Activated CD4-positive, alpha-beta T cell treated with anti-CD3 and anti-CD28 coated beads, Interleukin-10, Interleukin-2, amounts not matched to agents 100 ng/mL and 50 ng/mL, durations not matched to agents 16 hours and 8 hours (primary cell): ENCODE data around the gene GSS.

ENCODE experiments used
- DNase-seq: peaks from one replicate; pipeline ENCODE4 v3.0.0-alpha.2; 2020

The GSS gene

DNA sequence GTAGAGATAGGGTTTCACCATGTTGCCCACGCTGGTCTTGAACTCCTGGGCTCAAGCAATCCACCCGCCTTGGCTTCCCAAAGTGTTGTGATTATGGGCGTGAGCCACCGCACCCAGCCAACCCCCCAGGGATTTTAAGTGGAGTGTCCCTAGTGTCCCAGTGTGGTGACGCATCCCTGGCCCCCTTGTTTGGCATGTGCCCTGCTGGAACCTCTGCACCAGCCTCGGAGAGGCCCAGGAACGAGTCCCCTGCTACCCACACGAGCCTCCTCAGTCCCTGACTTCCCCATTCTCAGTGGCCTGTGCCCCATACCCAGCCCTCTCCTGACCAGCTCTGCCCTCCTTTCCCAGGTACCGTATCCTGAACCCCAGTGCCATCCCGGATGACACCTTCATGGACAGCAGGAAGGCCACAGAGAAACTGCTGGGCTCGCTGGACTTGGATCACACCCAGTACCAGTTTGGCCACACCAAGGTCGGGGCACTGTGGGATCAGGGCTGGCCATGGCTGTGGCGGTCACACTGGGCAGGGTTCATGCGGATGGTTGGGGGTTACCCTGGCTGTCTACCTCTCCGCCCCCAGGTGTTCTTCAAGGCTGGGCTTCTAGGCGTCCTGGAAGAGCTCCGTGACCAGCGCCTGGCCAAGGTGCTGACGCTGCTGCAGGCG lies 37.3 kb upstream of the GSS start:
- no peak for DNase-seq

DNA sequence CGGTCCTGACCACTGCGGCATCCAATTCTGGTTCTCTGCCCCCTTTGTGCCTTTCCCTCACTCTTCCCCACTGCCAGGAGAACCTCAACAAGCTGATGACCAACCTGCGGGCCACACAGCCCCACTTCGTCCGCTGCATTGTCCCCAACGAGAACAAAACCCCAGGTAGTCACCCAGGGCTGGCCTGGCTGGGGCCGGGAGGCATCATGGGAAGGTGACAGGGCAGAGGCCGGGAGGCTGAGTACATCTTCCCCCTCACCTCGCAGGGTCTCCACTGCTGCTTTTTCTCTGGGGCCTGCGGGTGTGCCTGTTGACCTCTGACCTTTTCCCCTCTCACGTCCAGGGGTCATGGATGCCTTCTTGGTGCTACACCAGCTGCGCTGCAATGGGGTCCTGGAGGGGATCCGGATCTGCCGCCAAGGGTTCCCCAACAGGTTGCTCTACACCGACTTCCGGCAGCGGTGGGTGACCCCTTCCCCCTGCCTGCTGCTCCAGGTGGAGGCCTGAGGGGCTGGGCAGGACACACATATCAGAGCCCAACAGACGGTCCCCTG lies 35.1 kb upstream of the GSS start:
- no peak for DNase-seq

DNA sequence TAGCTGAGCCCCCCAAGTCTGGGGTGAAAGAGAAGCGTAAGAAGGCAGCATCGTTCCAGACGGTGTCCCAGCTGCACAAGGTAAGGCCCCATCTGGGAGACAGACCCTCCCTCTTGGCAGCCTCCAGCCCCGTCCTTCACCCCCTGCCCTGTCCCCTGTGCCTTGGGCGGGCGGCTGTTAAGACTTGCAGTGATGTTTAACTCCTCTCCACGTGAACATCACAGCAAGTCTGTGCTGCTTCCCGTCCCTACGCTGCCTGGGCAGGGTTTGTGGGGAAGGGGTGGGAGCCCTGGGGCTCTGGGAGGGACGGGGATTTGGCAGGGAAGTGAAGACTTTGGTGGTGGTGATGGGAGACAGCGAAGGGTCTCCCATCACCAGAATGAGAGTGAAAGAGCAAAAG lies 34.6 kb upstream of the GSS start:
- no peak for DNase-seq

DNA sequence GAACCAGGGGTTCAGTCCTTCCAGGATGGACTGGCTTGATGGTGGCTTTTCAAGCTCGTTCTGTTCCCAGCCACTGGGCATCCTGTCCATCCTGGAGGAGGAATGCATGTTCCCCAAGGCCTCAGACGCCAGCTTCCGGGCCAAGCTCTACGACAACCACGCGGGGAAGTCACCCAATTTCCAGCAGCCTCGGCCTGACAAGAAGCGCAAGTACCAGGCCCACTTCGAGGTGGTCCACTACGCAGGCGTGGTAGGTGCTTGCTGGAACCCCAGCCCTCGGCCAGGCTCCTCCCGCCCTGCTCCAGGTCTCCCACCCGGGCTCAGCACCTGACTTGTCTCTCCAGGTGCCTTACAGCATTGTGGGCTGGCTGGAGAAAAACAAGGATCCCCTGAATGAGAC lies 34.1 kb upstream of the GSS start:
- DNase-seq = no peak

DNA sequence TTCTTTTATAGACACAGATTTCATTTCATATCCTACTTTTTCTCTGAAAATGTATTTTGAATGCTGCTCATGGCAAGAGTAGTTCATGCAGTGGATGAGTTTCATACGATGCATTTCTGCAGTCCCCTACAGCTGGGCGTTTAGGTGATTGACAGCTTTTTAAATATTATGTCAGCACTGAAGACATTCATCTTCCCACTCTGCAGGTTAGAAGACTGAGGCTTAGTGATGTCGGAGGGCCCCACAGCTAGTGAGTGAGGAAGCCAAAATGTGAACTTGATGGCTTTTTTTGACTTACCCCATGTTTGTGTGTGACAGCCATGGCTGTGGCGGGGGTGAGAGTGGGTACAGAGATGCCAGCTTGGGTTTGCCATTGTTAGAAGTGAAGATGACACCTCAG lies 33.5 kb upstream of the GSS start:
- DNase-seq = no peak

DNA sequence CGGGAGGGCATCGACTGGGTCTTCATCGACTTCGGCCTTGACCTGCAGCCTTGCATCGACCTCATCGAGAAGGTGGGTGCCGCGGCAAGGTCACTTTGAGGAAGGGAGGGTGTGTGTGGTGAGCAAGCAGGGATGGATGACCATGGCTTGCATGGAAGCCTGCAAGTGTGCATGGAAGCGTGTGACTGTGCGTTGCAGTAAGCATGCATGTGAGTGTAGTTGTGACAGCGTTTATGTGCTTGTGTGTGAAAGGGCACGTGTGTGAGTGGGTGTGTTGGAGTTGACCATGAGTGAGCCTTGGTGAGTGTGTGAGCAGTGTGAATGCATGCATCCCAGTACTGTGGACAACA lies 32.6 kb upstream of the GSS start:
- no peak for DNase-seq

DNA sequence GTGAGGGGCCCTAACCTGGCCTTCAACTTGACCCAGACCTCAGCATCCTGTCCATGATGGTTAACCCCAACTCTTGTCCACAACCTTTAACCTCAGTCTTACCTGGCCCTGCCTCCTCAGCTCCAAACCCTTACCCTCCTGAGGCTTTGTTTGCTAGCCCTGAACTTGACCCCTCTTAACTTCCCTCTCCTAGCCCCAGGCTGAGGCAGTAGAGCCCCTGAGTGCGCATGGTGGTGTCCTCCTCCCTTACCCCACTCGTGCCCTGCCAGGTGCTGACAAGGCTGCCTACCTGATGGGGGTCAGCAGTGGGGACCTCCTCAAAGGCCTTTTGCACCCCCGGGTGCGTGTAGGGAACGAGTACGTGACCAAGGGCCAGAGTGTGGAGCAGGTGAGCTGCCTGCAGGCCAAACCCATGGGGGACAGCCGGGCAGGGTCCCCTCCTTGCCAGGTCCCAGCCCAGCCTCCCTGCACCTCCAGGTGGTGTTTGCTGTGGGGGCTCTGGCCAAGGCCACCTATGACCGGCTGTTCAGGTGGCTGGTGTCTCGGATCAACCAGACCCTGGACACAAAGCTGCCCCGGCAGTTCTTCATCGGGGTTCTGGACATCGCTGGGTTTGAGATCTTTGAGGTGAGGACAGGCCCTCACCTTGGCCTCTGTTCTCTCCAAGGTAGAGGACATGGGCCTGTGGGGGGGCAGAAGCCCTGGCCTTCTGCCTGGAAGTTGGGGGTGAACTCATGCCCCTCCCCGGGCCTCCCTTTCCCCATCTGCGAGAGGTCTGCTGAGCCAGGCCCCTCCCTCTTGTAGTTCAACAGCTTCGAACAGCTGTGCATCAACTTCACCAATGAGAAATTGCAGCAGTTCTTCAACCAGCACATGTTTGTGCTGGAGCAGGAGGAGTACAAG lies 31.9 kb upstream of the GSS start:
- DNase-seq = no peak

DNA sequence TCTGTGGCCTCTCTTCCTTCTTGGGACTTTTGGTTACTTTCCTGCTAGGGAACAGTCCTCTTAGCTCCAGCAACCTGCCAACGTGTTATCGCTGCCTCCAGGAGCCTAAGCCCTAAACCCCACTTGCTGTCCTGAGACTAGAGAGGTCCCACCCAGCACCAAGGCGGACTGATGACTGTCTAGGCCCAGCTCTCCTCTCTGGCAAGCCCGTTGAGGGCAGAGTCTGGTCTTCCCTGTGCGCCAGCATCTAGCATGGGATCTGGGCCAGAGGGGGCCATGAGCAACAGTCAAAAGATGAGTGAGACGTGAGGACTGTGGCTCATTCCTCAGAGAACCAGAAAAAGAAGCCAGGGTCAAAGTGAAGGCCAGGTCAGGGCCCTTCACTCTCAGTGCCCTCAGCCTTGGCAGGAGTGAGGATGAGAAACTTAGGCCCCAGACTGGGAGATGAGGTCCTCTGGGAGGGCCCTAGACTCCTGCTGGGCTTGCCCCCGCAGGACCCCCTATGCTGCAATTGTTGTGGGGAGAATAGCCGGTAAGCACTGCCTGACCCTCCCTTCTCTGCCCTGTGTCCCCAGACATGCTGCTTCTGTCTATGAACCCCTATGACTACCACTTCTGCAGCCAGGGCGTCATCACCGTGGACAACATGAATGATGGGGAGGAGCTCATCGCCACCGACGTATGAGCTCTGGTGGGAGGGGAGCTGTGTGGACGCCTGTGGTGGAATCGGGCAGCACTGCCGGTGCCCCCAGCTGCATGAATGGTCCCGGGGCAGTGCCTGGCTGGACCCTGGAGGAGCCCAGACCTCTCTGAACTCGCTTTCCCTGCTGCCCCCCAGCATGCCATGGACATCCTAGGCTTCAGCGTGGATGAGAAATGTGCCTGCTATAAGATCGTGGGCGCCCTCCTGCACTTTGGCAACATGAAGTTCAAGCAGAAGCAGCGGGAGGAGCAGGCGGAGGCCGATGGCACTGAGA lies 31.0 kb upstream of the GSS start:
- no peak for DNase-seq

DNA sequence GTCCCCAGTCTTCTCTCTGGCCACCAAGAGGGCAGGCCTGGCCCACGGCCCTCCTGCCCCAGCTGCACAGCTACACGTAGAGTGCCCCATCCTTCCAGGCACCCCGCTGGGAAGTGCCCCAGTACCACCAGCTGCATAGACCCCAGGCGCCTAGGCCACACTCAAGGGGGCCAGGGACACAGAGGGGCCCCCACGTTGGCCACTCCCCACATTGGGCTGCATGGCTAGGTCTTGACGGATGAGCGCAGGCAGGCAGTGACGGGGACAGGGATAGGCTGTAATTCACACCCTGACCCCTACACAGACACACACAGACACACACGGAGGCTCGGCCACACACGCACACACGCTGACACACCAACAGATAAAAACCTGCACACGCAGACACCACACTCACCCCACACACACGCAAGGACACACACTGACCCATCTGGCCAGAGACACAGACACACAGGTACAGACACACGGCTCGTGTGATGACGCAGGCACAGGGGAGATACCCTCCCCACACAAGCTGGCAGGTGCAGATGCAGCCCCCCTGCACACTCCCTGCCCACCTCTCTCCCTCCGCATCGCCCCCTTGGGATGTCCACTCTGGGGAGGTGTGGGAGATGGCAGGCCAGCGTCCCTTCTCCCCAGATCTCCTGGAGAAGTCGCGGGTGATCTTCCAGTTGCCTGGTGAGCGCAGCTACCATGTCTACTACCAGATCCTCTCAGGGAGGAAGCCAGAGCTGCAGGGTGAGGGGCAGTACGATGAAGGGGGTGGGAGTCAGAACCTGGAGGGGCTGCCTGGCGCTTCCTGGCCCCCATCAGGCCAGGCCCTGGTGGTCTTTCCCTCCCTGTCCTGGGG lies 30.1 kb upstream of the GSS start:
- DNase-seq = no peak

DNA sequence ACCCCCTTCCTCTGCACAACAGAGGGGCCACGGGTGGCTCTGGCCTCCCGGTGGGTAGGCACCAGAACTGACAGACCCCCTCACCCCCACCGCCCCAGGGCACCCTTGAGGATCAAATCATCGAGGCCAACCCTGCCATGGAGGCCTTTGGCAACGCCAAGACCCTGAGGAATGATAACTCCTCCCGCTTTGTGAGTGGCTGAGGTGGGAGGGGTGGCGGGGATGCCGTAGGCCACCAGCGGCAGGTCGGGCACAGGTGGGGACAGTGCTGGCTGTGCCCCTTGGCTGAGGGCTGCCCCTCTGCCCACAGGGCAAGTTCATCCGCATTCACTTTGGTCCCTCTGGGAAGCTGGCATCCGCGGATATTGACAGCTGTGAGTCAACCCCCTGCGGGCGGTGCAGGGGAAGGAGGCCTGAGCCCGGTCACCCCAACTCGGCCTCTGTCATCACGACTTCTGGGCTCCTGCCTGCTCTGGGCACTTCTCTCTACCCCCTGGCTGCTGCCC lies 29.2 kb upstream of the GSS start:
- DNase-seq = no peak

DNA sequence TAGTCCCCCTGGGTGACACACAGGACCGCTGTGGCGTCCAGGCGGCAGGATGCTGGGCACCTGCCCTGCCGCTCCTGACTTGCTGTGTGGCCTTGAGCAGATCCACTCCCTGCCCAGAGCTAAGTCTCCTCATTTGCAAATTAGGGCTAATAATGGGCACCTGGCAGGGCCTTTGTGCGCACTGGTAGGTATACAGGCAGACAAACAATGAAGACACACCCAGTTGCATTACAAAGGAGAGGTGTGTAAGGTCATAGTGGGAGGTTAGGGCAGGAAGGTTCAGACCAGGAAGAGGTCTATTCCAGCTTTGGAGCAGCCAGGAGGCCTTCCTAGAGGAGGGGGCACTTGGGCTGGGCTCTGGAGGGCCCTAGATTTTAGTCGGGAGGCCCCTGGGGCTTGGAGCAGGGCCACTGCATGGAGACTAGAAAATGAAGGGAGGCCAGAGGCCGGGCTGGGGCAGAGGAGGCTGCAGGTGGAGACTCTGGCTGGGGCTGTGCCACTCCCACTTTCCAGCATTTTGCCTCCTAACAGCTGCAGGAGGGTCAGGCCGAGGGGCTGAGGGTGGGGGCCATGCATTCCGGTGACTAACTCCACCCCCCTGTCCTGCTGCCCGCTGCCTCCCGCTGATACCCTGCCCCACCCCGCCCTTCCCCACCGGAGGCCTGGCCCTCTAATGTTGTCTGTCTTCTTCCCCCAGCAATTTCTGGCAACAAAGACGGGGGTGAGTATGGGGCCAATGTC lies 28.6 kb upstream of the GSS start:
- DNase-seq = no peak

DNA sequence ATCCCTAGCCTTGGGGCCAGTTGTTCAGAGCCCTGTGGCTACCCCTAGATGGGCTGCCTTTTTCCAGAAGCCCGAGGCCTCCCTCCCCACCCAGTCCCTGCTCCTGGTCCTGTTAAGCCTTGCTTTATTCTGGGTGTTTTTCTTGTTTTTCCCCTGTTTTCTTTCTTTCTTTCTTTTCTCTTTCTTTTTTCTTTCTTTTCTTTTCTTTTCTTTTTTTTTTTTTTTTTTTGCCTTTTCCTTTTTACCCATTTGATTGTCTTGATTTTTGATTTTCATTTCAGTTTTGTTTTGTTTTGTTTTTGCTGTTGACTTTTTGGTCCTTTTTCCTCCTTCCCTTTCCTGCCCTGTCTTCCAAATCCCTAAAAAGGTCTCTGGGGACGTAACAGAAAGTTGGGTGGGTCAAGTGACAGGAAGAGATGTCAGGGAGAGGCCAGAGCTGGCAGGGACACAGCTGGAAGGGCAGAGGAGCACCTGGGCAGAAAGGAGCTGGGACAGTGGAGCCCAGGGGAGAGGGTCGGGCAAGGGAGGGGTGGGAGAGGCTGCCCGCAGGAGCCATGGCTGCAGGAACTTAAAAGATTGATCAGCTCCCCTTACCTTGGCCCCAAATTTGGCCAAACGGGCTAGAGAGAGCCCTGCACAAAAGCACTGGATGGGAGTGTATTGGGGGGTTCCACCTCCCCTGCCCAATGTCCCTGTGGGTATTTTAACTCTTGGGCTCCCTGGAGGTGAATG lies 27.6 kb upstream of the GSS start:
- DNase-seq = no peak

DNA sequence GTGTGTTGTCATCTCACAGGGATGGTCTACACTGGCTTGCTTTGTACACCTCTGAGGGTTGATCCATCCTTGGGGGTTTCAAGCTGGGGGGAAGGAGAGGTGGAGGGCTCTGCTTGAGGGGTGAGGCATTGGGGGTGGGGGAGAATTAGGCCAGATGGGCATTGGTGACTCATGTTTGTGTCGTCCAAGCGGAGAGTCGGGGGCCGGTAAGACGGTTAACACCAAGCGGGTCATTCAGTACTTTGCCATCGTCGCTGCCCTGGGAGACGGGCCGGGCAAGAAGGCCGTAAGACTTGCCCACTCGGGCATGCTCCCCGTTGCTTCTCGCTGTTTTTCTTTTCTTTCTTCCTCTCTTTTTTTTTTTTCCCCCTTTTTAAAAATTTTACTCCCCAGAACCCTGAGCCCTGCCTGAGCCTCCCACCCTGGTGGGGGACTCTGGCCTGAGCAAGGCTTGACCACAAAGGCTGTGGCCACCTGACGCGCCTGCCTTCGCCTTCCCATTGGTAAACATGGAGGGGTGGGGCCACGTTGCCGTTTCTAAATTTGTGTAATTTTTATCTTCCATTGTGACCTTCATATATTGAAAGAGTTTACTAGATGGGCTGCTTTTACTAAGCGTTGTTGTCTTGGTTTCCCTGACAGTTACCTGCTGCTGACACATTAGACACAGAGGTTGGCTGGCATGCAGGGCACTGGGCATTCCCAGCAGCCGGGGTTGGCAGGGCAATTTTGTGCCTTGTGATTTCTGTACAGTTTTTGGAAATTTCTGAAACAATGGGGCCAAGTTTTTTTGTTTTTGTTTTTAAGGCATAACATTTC lies 26.9 kb upstream of the GSS start:
- DNase-seq = no peak

DNA sequence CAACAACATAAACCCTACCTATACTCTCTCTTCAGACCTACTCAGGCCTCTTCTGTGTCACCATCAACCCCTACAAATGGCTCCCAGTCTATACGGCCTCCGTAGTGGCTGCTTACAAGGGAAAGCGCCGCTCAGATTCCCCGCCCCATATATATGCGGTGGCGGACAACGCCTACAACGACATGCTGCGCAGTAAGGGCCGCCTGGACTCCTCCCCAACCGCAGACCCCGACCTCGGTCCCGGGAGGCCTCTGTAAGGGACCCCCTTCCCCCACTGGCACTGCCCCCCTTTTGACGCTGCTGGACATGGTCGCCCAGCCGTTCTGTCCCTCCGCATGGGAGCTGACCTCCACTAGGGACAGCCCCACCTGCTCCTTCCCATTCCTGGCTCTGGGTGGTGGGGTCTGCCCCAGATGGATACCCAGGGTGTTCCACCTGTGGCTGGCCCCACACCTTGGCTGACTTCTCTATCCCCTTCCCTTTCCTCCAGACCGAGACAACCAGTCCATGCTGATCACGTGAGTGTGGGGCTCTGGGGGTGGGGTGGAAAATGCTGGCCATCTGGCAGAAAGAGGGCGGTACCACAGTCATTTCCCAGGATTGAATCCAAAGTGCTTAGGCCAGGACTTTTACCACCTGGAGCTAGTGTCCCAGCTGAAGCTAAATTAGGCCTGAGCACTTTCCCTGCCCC lies 25.1 kb upstream of the GSS start:
- DNase-seq = no peak

DNA sequence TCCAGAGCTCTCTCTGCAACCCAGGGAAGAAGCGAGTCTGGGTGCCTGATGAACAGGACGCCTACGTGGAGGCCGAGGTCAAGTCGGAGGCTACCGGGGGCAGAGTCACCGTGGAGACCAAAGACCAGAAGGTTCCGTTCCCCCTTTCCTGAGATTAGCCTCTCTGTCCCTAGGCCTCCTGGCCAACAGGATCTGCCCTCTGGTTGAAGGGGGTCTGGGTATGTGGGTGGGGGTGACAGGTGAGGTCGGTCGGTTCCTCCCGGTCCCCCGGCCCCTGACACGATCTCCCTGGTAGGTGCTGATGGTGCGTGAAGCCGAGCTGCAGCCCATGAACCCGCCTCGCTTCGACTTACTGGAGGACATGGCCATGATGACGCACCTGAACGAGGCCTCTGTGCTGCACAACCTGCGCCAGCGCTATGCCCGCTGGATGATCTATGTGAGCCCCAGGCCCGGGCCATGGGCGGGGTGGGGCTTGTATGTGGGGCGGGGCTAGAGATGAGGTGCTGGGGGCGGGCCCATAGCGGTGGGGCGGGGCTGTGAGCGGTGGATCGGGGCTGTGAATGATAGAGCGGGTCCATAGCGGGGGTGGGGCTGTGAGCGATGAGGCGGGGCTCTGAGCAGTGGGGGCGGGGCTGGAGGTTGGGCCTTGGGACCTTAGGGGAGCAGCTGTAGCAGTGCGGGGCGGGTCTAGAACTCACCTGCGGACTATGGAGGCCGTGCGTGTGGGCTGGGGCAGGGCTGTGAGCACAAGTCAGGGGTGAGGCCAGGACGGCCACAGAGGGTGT lies 24.0 kb upstream of the GSS start:
- DNase-seq = peak; percentile 9

DNA sequence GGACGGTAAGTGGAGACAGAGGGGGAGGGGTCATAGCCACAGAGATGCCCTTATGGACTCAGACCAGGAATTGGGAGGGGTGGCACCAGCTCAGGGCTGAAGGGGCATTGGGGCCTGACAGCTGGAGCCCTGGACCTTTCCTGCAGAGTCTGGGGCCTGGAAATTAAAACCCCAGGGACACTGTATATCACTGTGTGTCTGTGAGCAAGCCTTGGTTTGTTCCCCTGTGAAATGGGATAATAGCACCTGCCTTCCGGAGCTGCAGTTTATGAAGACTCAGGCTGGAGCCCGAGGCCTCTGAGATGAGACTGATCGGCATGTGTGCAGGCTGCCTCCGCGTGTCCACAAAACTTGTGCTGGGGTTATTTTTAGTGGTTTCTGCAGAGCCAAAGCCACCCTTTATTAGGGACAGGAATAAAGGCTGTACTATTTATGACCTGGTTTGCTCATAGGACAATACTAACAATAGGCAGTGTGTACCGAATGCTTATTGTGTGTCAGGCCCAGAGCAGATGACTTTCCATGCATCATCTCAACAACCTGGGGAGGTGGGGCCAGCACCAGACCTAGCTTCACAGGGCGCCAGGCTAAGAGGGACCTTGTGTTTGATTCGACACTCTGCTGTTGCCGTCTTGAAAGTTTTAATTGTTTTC lies 22.6 kb upstream of the GSS start:
- DNase-seq = no peak

DNA sequence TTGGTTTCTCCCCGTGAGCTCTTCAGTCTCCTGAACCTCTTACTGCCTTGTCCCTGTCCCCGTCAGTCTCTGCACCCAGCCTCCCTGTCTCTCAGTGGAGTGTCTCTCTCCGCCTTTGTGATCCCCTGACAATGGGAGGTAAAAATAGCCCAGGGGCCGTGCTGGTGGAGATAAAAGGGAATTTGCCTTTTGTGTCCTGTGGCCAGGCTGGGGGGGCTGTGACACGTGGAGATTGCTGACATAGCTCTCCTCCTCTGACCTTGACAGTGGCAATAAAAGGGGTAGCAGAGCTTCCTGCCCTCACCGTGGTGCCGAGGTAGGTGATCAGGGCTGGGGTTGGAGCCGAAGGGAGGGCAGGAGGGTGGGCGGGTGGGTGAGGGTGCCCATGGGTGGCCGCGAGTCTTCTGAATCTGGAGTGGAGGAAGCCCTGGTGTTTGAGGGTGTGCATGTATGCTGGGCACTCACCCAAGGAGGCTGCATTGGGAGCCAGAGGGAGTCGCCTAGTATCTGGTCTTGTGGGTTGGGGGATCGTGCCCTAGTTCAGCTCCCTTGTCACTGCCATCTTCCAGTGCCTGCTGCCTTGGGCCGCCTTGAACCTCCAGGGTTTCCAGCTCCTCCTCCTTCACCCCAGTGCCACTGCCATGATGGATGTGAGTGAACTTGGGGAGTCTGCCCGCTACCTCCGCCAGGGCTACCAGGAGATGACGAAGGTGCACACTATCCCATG lies 21.9 kb upstream of the GSS start:
- no peak for DNase-seq
